CD4-positive, alpha-beta T cell (primary cell): Measurements from ENCODE around the gene STXBP2. TPM values are rescaled to one million over a fixed set of nuclear protein-coding genes. Genes with fewer than 3 reads are reported as not detected.

ENCODE experiments used
- ATAC-seq: fragments of 200-7000 bp; cut with Tn5 transposase; one replicate; pipeline ENCODE4 v1.10.0; 2022; ENCODE audit warnings: mild to moderate bottlenecking; ENCODE audit not compliant: poor library complexity
- CTCF ChIA-PET: fragments of 350-600 bp; sonication (Branson Sonifier 250); formaldehyde crosslinking; loops from one replicate; lab custom pipeline; 2021; ENCODE audit warnings: antibody characterized with exemption, inconsistent platforms; lab: Charles Lee
- POLR2A ChIA-PET: fragments of 350-600 bp; sonication (Branson Sonifier 250); formaldehyde crosslinking; loops from one replicate; lab custom pipeline; 2021; ENCODE audit warnings: antibody characterized with exemption, inconsistent platforms; lab: Charles Lee
- DNase-seq, 14 experiments: peaks; one replicate each; pipeline ENCODE4 v3.0.0-alpha.2; 2013 to 2020; ENCODE audit warnings: mixed read lengths in 2 of 14
- H3K27ac ChIP-seq, 2 donors: one replicate each; pipeline versions ENCODE4 v1.5.1 to v1.7.0; 2013; ENCODE audit warnings: low read length in 2 of 2, low read depth in 1 of 2, mild to moderate bottlenecking in 1 of 2
- H3K27me3 ChIP-seq, 2 experiments: 1 replicate in 1 of 2; 2 replicates in 1 of 2; pipeline versions ENCODE4 v1.6.1 to v1.7.0; 2013; ENCODE audit warnings: low read length in 2 of 2, control low read depth in 1 of 2, mild to moderate bottlenecking in 1 of 2, moderate library complexity in 1 of 2; ENCODE audit not compliant: insufficient read depth in 2 of 2, control insufficient read depth in 1 of 2
- H3K36me3 ChIP-seq: one replicate; pipeline ENCODE4 v1.6.1; 2013; ENCODE audit warnings: low read length, control low read depth; ENCODE audit not compliant: insufficient read depth
- H3K4me1 ChIP-seq: one replicate; pipeline ENCODE4 v1.6.1; 2013; ENCODE audit warnings: low read length, control low read depth; ENCODE audit not compliant: insufficient read depth
- H3K4me3 ChIP-seq: one replicate; pipeline ENCODE4 v1.5.1; 2013; ENCODE audit warnings: mild to moderate bottlenecking, low read length, moderate library complexity
- H3K9me3 ChIP-seq, 2 experiments: 1 replicate in 1 of 2; 2 replicates in 1 of 2; pipeline versions ENCODE4 v1.6.1 to v1.7.0; 2013; ENCODE audit warnings: low read length in 2 of 2, mild to moderate bottlenecking in 2 of 2, control low read depth in 1 of 2, moderate library complexity in 1 of 2; ENCODE audit not compliant: control insufficient read depth in 1 of 2, insufficient read depth in 1 of 2
- H3K27ac Mint-ChIP-seq: one replicate; pipeline ENCODE4 v1.8.0; 2020; ENCODE audit warnings: mixed read lengths
- H3K27me3 Mint-ChIP-seq: one replicate; pipeline ENCODE4 v1.8.0; 2021; ENCODE audit warnings: mixed read lengths
- H3K36me3 Mint-ChIP-seq: one replicate; pipeline ENCODE4 v1.8.0; 2021; ENCODE audit warnings: low read depth, mixed read lengths
- H3K4me1 Mint-ChIP-seq: one replicate; pipeline ENCODE4 v1.8.0; 2021; ENCODE audit warnings: low read depth, mixed read lengths
- H3K4me3 Mint-ChIP-seq: one replicate; pipeline ENCODE4 v1.8.0; 2020; ENCODE audit warnings: mild to moderate bottlenecking, mixed read lengths
- H3K9me3 Mint-ChIP-seq: one replicate; pipeline ENCODE4 v1.8.0; 2020; ENCODE audit warnings: mixed read lengths
- intact Hi-C, 2 experiments: fragments of 100-400 bp; cut with DNase I in 1 of 2; cut with micrococcal nuclease in 1 of 2; formaldehyde crosslinking; loops; one replicate each; pipeline versions ENCODE4 v1.15.1 to v1.9.0; 2023 to 2025; cut with DNase I, micrococcal nuclease
- total RNA-seq, 174 experiments: library from RNA in 2 of 174; stranded (reverse) in 2 of 174; gene quantifications; one replicate each; pipeline ENCODE4 v1.2.3 and lab custom pipeline; 2021 to 2026
- TF ChIP-seq, protein P1 (sequence below): fragments of 200-600 bp; IDR thresholded peaks from one replicate; pipeline ENCODE4 v1.8.0; 2022; ENCODE audit warnings: antibody characterized with exemption, mild to moderate bottlenecking

Gene STXBP2
- total RNA-seq, 2 experiments from 2014 or later = 234 to 241 TPM

DNA sequence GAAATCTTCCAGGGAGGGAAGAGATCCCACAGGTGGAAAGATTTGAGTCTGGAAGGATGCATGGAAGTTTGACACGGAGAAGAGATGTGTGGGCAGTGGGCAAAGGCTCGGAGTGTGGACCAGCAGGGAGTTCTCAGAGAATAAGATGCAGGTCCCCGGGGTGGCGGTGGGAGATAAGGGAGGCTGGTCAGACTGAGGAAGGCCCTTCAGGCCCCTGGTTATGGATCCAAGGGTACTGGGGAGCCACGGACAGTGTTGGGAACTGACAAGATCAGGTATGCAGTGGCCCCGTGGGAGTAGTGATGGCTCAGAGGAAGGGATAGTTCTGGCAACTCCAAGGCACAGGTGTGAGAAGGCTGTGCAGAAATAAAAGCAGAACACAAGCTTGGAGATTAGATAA, 38.7 kb upstream of the STXBP2 start:
- Histone ChIP-seq H3K36me3 (no peaks in the 10 kb centered on the region), H3K9me3 (peaks cover 0 to 8% of the 10 kb centered on the region in 2 experiments), H3K27ac (no peak overlapping the region), H3K4me3 (no peak overlapping the region), H3K4me1 (peaks cover 11% of the 10 kb centered on the region), H3K27me3 (peaks cover 29 to 32% of the 10 kb centered on the region in 2 experiments)
- DNase-seq = no peak
- intact Hi-C loops = no loop called here
- H3K4me1 Mint-ChIP-seq = peaks cover 5% of the 10 kb centered on the region
- peaks cover 55% of the 10 kb centered on the region for H3K27me3 Mint-ChIP-seq
- no peaks in the 10 kb centered on the region for H3K36me3 Mint-ChIP-seq
- H3K9me3 Mint-ChIP-seq = no peaks in the 10 kb centered on the region
- no peak overlapping the region for H3K27ac Mint-ChIP-seq
- H3K4me3 Mint-ChIP-seq = peak overlapping the region; percentile 20
- CTCF ChIA-PET = no interaction called here
- TF ChIP-seq, protein P1, sequence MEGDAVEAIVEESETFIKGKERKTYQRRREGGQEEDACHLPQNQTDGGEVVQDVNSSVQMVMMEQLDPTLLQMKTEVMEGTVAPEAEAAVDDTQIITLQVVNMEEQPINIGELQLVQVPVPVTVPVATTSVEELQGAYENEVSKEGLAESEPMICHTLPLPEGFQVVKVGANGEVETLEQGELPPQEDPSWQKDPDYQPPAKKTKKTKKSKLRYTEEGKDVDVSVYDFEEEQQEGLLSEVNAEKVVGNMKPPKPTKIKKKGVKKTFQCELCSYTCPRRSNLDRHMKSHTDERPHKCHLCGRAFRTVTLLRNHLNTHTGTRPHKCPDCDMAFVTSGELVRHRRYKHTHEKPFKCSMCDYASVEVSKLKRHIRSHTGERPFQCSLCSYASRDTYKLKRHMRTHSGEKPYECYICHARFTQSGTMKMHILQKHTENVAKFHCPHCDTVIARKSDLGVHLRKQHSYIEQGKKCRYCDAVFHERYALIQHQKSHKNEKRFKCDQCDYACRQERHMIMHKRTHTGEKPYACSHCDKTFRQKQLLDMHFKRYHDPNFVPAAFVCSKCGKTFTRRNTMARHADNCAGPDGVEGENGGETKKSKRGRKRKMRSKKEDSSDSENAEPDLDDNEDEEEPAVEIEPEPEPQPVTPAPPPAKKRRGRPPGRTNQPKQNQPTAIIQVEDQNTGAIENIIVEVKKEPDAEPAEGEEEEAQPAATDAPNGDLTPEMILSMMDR = no peak
- ATAC-seq = no peak
- POLR2A ChIA-PET = interaction anchor here (0.6 kb wide), 1 partner anchor 798 kb away, joined by 3 read pairs; no protein-coding TSS in a partner anchor

GRCh38 chr19:7600721-7601120, 36.2 kb upstream of the STXBP2 start:
- Histone ChIP-seq H3K9me3 (peaks cover 0 to 19% of the 10 kb centered on the region in 2 experiments), H3K4me3 (no peak overlapping the region), H3K4me1 (peaks cover 8% of the 10 kb centered on the region), H3K27me3 (peaks cover 23 to 26% of the 10 kb centered on the region in 2 experiments), H3K36me3 (no peaks in the 10 kb centered on the region), H3K27ac (no peak overlapping the region)
- TF ChIP-seq, protein P1 = no peak
- peaks cover 45% of the 10 kb centered on the region for H3K27me3 Mint-ChIP-seq
- H3K36me3 Mint-ChIP-seq = no peaks in the 10 kb centered on the region
- intact Hi-C loops = no loop called here
- ATAC-seq (no peak), DNase-seq (no peak)
- ChIA-PET CTCF (no interaction called here), POLR2A (no interaction called here)
- H3K27ac Mint-ChIP-seq = no peak overlapping the region
- no peaks in the 10 kb centered on the region for H3K9me3 Mint-ChIP-seq
- H3K4me1 Mint-ChIP-seq = no peaks in the 10 kb centered on the region
- H3K4me3 Mint-ChIP-seq = no peak overlapping the region

DNA sequence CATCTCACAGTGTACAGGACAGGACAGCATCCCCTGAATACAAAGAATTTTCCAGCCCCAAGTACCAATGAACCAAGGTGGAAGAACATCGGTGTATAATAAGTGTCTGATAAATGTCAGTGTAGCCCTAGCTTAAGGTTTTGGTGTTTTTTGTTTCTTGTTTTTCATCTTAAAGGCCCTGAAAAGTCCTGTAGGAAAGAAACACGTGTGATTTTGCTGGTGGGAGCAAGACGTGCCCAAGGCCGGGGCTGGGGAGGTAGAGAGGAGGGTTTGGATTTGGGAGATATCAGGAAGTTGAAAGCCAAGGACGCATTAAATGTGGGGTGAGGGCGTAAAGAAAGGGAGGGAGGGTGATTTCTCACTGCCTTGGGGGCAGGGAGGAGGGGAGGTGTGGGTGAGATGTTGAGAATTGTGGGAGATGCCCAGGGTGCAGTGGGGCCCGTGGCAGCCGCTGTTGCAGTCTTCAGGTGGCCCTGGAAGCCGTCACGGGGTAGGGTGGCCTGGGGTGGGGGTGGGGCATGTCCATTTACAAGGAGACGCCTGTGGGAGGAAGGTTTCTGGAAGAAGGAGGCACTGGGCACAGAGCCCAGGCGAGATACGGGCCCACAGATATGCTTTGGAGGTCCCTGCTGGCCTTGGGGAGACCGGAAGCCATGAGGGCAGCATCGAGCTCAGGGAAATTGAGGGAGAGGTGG, 34.5 kb upstream of the STXBP2 start:
- Histone ChIP-seq H3K27me3 (peaks cover 11 to 15% of the 10 kb centered on the region in 2 experiments), H3K4me3 (no peak overlapping the region), H3K36me3 (no peaks in the 10 kb centered on the region), H3K27ac (no peak overlapping the region), H3K4me1 (peaks cover 1% of the 10 kb centered on the region), H3K9me3 (peaks cover 0 to 11% of the 10 kb centered on the region in 2 experiments)
- TF ChIP-seq, protein P1 = no peak
- DNase-seq (no peak), ATAC-seq (no peak)
- CTCF ChIA-PET = no interaction called here
- no peak overlapping the region for H3K4me3 Mint-ChIP-seq
- H3K27me3 Mint-ChIP-seq = peaks cover 37% of the 10 kb centered on the region
- H3K4me1 Mint-ChIP-seq = no peaks in the 10 kb centered on the region
- H3K36me3 Mint-ChIP-seq = no peaks in the 10 kb centered on the region
- intact Hi-C loops = no loop called here
- no peaks in the 10 kb centered on the region for H3K9me3 Mint-ChIP-seq
- POLR2A ChIA-PET = no interaction called here
- H3K27ac Mint-ChIP-seq = no peak overlapping the region
